Measurements from ENCODE around the gene DTNA. TPM values are rescaled to one million over a fixed set of nuclear protein-coding genes. Genes with fewer than 3 reads are reported as not detected.
A peak's percentile ranks its signal among the peaks of the same experiment; 100 is the strongest.
"Not testable (repeated sequence)": the region's sequence is repeated elsewhere in the genome, so short reads cannot be mapped to it uniquely, and the experiment has no call there.

DTNA gene
- total RNA-seq, 2 experiments from 2014 or later = not detected

- no peak for DNase-seq
- H3K36me3 Mint-ChIP-seq = no peaks in the 10 kb centered on the region
- ATAC-seq (ENCODE audit: low read depth) = no peak
- POLR2A ChIA-PET = no interaction called here
- peaks cover 5% of the 10 kb centered on the region for H3K27me3 Mint-ChIP-seq
- no peak overlapping the region for H3K4me3 Mint-ChIP-seq
- H3K27ac Mint-ChIP-seq = no peak overlapping the region
- no peaks in the 10 kb centered on the region for H3K4me1 Mint-ChIP-seq
- H3K9me3 Mint-ChIP-seq = no peaks in the 10 kb centered on the region
Observed at GRCh38 chr18:34704823-34705222, 5.3 kb upstream of the DTNA start.

- peaks cover 9% of the 10 kb centered on the region for H3K27me3 Mint-ChIP-seq
- ATAC-seq (ENCODE audit: low read depth) (no peak), DNase-seq (no peak)
- no peaks in the 10 kb centered on the region for H3K36me3 Mint-ChIP-seq
- no peak overlapping the region for H3K27ac Mint-ChIP-seq
- POLR2A ChIA-PET = no interaction called here
- no peaks in the 10 kb centered on the region for H3K9me3 Mint-ChIP-seq
- no peaks in the 10 kb centered on the region for H3K4me1 Mint-ChIP-seq
- no peak overlapping the region for H3K4me3 Mint-ChIP-seq
Observed at GRCh38 chr18:34707670-34708069, 2.4 kb upstream of the DTNA start.

GRCh38 chr18:34709104-34709503, 994 bp upstream of the DTNA start:
- Mint-ChIP-seq H3K27me3 (peaks cover 4% of the 10 kb centered on the region), H3K4me3 (no peak overlapping the region), H3K4me1 (no peaks in the 10 kb centered on the region), H3K27ac (no peak overlapping the region), H3K9me3 (no peaks in the 10 kb centered on the region), H3K36me3 (no peaks in the 10 kb centered on the region)
- ATAC-seq (ENCODE audit: low read depth) = no peak
- POLR2A ChIA-PET = no interaction called here
- no peak for DNase-seq

GRCh38 chr18:34710458-34710914, 388 bp downstream of the DTNA start:
- Mint-ChIP-seq H3K36me3 (no peaks in the 10 kb centered on the region), H3K9me3 (no peaks in the 10 kb centered on the region), H3K27me3 (peaks cover 4% of the 10 kb centered on the region), H3K4me3 (no peak overlapping the region), H3K27ac (no peak overlapping the region), H3K4me1 (no peaks in the 10 kb centered on the region)
- POLR2A ChIA-PET = no interaction called here
- DNase-seq (no peak), ATAC-seq (ENCODE audit: low read depth) (no peak)

GRCh38 chr18:34710934-34711333, 836 bp downstream of the DTNA start:
- Mint-ChIP-seq H3K9me3 (no peaks in the 10 kb centered on the region), H3K27me3 (peaks cover 4% of the 10 kb centered on the region), H3K36me3 (no peaks in the 10 kb centered on the region), H3K4me1 (no peaks in the 10 kb centered on the region), H3K27ac (no peak overlapping the region), H3K4me3 (no peak overlapping the region)
- POLR2A ChIA-PET = no interaction called here
- DNase-seq (no peak), ATAC-seq (ENCODE audit: low read depth) (no peak)

- DNase-seq; H3K4me3 Mint-ChIP-seq; H3K36me3 Mint-ChIP-seq; H3K9me3 Mint-ChIP-seq; POLR2A ChIA-PET; ATAC-seq (ENCODE audit: low read depth); H3K27me3 Mint-ChIP-seq; H3K4me1 Mint-ChIP-seq; H3K27ac Mint-ChIP-seq: not testable (repeated sequence)
Observed at GRCh38 chr18:34716111-34716510, 6.0 kb downstream of the DTNA start.

GRCh38 chr18:34718610-34719009, 8.5 kb downstream of the DTNA start:
- H3K9me3 Mint-ChIP-seq = no peaks in the 10 kb centered on the region
- DNase-seq = no peak
- no peak overlapping the region for H3K4me3 Mint-ChIP-seq
- POLR2A ChIA-PET = no interaction called here
- H3K27ac Mint-ChIP-seq = no peak overlapping the region
- H3K36me3 Mint-ChIP-seq = no peaks in the 10 kb centered on the region
- H3K27me3 Mint-ChIP-seq = peaks cover 3% of the 10 kb centered on the region
- no peaks in the 10 kb centered on the region for H3K4me1 Mint-ChIP-seq
- no peak for ATAC-seq (ENCODE audit: low read depth)

- H3K4me1 Mint-ChIP-seq = no peaks in the 10 kb centered on the region
- POLR2A ChIA-PET = no interaction called here
- peaks cover 3% of the 10 kb centered on the region for H3K27me3 Mint-ChIP-seq
- H3K4me3 Mint-ChIP-seq = no peak overlapping the region
- ATAC-seq (ENCODE audit: low read depth) (no peak), DNase-seq (no peak)
- no peaks in the 10 kb centered on the region for H3K36me3 Mint-ChIP-seq
- no peaks in the 10 kb centered on the region for H3K9me3 Mint-ChIP-seq
- no peak overlapping the region for H3K27ac Mint-ChIP-seq
Observed at GRCh38 chr18:34720220-34720619, 10.1 kb downstream of the DTNA start.

GRCh38 chr18:34723143-34723542, 13.0 kb downstream of the DTNA start:
- no peak overlapping the region for H3K27ac Mint-ChIP-seq
- H3K4me1 Mint-ChIP-seq = no peaks in the 10 kb centered on the region
- POLR2A ChIA-PET = no interaction called here
- peaks cover 1% of the 10 kb centered on the region for H3K9me3 Mint-ChIP-seq
- peaks cover 3% of the 10 kb centered on the region for H3K27me3 Mint-ChIP-seq
- ATAC-seq (ENCODE audit: low read depth) (no peak), DNase-seq (no peak)
- no peak overlapping the region for H3K4me3 Mint-ChIP-seq
- no peaks in the 10 kb centered on the region for H3K36me3 Mint-ChIP-seq

- POLR2A ChIA-PET; H3K36me3 Mint-ChIP-seq; DNase-seq; ATAC-seq (ENCODE audit: low read depth); H3K4me3 Mint-ChIP-seq; H3K4me1 Mint-ChIP-seq; H3K27ac Mint-ChIP-seq; H3K27me3 Mint-ChIP-seq; H3K9me3 Mint-ChIP-seq: not testable (repeated sequence)
Observed at GRCh38 chr18:34725737-34726136, 15.6 kb downstream of the DTNA start.

GRCh38 chr18:34726286-34727004, 16.3 kb downstream of the DTNA start:
- peaks cover 6% of the 10 kb centered on the region for H3K27me3 Mint-ChIP-seq
- no peak overlapping the region for H3K27ac Mint-ChIP-seq
- H3K4me1 Mint-ChIP-seq = no peaks in the 10 kb centered on the region
- H3K36me3 Mint-ChIP-seq = no peaks in the 10 kb centered on the region
- peaks cover 1% of the 10 kb centered on the region for H3K9me3 Mint-ChIP-seq
- DNase-seq (peak; percentile 16), ATAC-seq (ENCODE audit: low read depth) (no peak)
- POLR2A ChIA-PET = no interaction called here
- no peak overlapping the region for H3K4me3 Mint-ChIP-seq

GRCh38 chr18:34729264-34729663, 19.2 kb downstream of the DTNA start:
- Mint-ChIP-seq H3K27ac (no peak overlapping the region), H3K4me1 (no peaks in the 10 kb centered on the region), H3K27me3 (peaks cover 8% of the 10 kb centered on the region), H3K9me3 (peaks cover 1% of the 10 kb centered on the region), H3K4me3 (no peak overlapping the region), H3K36me3 (no peaks in the 10 kb centered on the region)
- POLR2A ChIA-PET = no interaction called here
- ATAC-seq (ENCODE audit: low read depth) (peak; percentile 68), DNase-seq (no peak)

GRCh38 chr18:34729740-34730355, 19.8 kb downstream of the DTNA start:
- Mint-ChIP-seq H3K4me1 (no peaks in the 10 kb centered on the region), H3K36me3 (no peaks in the 10 kb centered on the region), H3K9me3 (peaks cover 1% of the 10 kb centered on the region), H3K4me3 (no peak overlapping the region), H3K27me3 (peaks cover 8% of the 10 kb centered on the region), H3K27ac (no peak overlapping the region)
- DNase-seq = no peak
- no peak for ATAC-seq (ENCODE audit: low read depth)
- POLR2A ChIA-PET = no interaction called here

- Mint-ChIP-seq H3K4me3 (no peak overlapping the region), H3K36me3 (no peaks in the 10 kb centered on the region), H3K27me3 (peaks cover 8% of the 10 kb centered on the region), H3K9me3 (peaks cover 1% of the 10 kb centered on the region), H3K27ac (no peak overlapping the region), H3K4me1 (no peaks in the 10 kb centered on the region)
- ATAC-seq (ENCODE audit: low read depth) (no peak), DNase-seq (no peak)
- POLR2A ChIA-PET = no interaction called here
Observed at GRCh38 chr18:34730774-34731173, 20.7 kb downstream of the DTNA start.

Data from activated naive CD8-positive, alpha-beta T cell treated with anti-CD3 and anti-CD28 coated beads, Interleukin-2, amount 10 ng/mL, durations not matched to agents 7 days and 5 days (primary cell).